Activated B cell treated with CpG ODN at 0.5 μM for 24 hours (primary cell): ENCODE measurements around the gene SPECC1L. TPM values are rescaled to one million over a fixed set of nuclear protein-coding genes. Genes with fewer than 3 reads are reported as not detected.

Experiments
- ATAC-seq: fragments of 200-7000 bp; cut with Tn5 transposase; one replicate; pipeline ENCODE4 v1.10.0; 2021; ENCODE audit warnings: low read depth, mild to moderate bottlenecking, moderate library complexity
- CTCF ChIA-PET: fragments of 350-600 bp; sonication (Branson Sonifier 250); formaldehyde crosslinking; loops from one replicate; lab custom pipeline; 2021; ENCODE audit warnings: antibody characterized with exemption; lab: Charles Lee
- POLR2A ChIA-PET: fragments of 350-600 bp; sonication (Branson Sonifier 250); formaldehyde crosslinking; loops from one replicate; lab custom pipeline; 2021; ENCODE audit warnings: antibody characterized with exemption; lab: Charles Lee
- DNase-seq: peaks from one replicate; pipeline ENCODE4 v3.0.0; 2022
- H3K27ac Mint-ChIP-seq: one replicate; pipeline ENCODE4 v1.8.0; 2020; ENCODE audit warnings: mixed read lengths
- H3K27me3 Mint-ChIP-seq: one replicate; pipeline ENCODE4 v1.8.0; 2021; ENCODE audit warnings: mixed read lengths
- H3K36me3 Mint-ChIP-seq: one replicate; pipeline ENCODE4 v1.8.0; 2021; ENCODE audit warnings: low read depth, mixed read lengths
- H3K4me1 Mint-ChIP-seq: one replicate; pipeline ENCODE4 v1.8.0; 2021; ENCODE audit warnings: mixed read lengths
- H3K4me3 Mint-ChIP-seq: one replicate; pipeline ENCODE4 v1.8.0; 2020; ENCODE audit warnings: mild to moderate bottlenecking, mixed read lengths
- H3K9me3 Mint-ChIP-seq: one replicate; pipeline ENCODE4 v1.8.0; 2020; ENCODE audit warnings: mixed read lengths
- CTCF ChIP-seq: fragments of 200-600 bp; IDR thresholded peaks from one replicate; pipeline ENCODE4 v1.8.0; 2022; ENCODE audit warnings: antibody characterized with exemption, mild to moderate bottlenecking
- intact Hi-C: fragments of 100-400 bp; cut with micrococcal nuclease; formaldehyde crosslinking; loops from one replicate; pipeline ENCODE4 v1.15.1; 2024
- total RNA-seq: library from RNA; stranded (reverse); gene quantifications from 2 replicates; pipeline ENCODE4 v1.2.3, GENCODE V29; 2022

The SPECC1L gene
- total RNA-seq, 1 donor from 2014 or later: 59.0 TPM

GRCh38 chr22:24460418-24461089 is 189.9 kb downstream of the SPECC1L start:
- ATAC-seq (no peak), DNase-seq (no peak)
- Mint-ChIP-seq H3K27me3 (no peaks in the 10 kb centered on the region), H3K4me1 (peaks cover 12% of the 10 kb centered on the region), H3K36me3 (no peaks in the 10 kb centered on the region), H3K9me3 (no peaks in the 10 kb centered on the region), H3K4me3 (no peak overlapping the region), H3K27ac (no peak overlapping the region)
- ChIA-PET CTCF (no interaction called here), POLR2A (no interaction called here)
- no peak for TF ChIP-seq CTCF
- intact Hi-C loops: no loop called here

- no peak for DNase-seq
- intact Hi-C loops: no loop called here
- ATAC-seq: peak; percentile 10
- Mint-ChIP-seq H3K27me3 (no peaks in the 10 kb centered on the region), H3K4me1 (peaks cover 20% of the 10 kb centered on the region), H3K36me3 (no peaks in the 10 kb centered on the region), H3K27ac (peak overlapping the region; percentile 81), H3K4me3 (no peak overlapping the region), H3K9me3 (no peaks in the 10 kb centered on the region)
- ChIA-PET CTCF (interaction anchor here (1.0 kb wide), 2 partner anchors 40 to 41 kb away, joined by 3 read pairs; no protein-coding TSS in a partner anchor), POLR2A (interaction anchor here (0.6 to 1.6 kb wide), 4 partner anchors 13 to 49 kb away, joined by 4 to 7 read pairs (median 5); no protein-coding TSS in a partner anchor)
- TF ChIP-seq CTCF: no peak
Measured at GRCh38 chr22:24463071-24463760, 192.6 kb downstream of the SPECC1L start.

DNA sequence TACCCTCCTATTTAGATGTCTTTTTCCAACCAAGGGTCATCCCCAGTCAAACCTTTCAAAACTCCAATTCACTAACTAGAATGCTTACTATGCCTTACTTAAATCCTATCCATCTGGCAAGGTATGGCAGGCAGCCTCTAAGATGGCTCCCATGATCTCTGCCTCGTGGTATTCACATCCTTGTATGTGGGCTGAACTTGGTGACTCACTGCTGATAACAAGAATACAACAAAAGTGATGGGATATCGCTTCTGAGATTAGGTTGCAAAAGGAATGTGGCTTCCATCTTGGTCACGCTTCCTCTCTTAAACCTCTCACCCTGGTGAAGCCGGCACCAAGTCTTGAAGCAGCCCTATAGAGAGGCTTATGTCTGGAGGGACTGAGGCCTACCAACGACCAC is 194.9 kb downstream of the SPECC1L start:
- no peak for DNase-seq
- H3K36me3 Mint-ChIP-seq: no peaks in the 10 kb centered on the region
- no peak overlapping the region for H3K27ac Mint-ChIP-seq
- intact Hi-C loops: no loop called here
- ChIA-PET POLR2A (no interaction called here), CTCF (no interaction called here)
- no peaks in the 10 kb centered on the region for H3K27me3 Mint-ChIP-seq
- H3K9me3 Mint-ChIP-seq: no peaks in the 10 kb centered on the region
- no peak for TF ChIP-seq CTCF
- H3K4me1 Mint-ChIP-seq: peaks cover 20% of the 10 kb centered on the region
- no peak for ATAC-seq
- H3K4me3 Mint-ChIP-seq: no peak overlapping the region

GRCh38 chr22:24465975-24466374 is 195.3 kb downstream of the SPECC1L start:
- Mint-ChIP-seq H3K4me3 (no peak overlapping the region), H3K36me3 (no peaks in the 10 kb centered on the region), H3K27me3 (no peaks in the 10 kb centered on the region), H3K27ac (no peak overlapping the region), H3K4me1 (peaks cover 20% of the 10 kb centered on the region), H3K9me3 (no peaks in the 10 kb centered on the region)
- CTCF ChIA-PET: no interaction called here
- no peak for TF ChIP-seq CTCF
- POLR2A ChIA-PET: no interaction called here
- intact Hi-C loops: no loop called here
- DNase-seq: no peak
- no peak for ATAC-seq

- Mint-ChIP-seq H3K36me3 (no peaks in the 10 kb centered on the region), H3K27me3 (no peaks in the 10 kb centered on the region), H3K4me1 (peaks cover 22% of the 10 kb centered on the region), H3K9me3 (no peaks in the 10 kb centered on the region), H3K27ac (no peak overlapping the region), H3K4me3 (no peak overlapping the region)
- TF ChIP-seq CTCF: no peak
- no peak for DNase-seq
- ATAC-seq: no peak
- ChIA-PET POLR2A (no interaction called here), CTCF (no interaction called here)
- intact Hi-C loops: no loop called here
Measured at GRCh38 chr22:24466716-24467328, 196.2 kb downstream of the SPECC1L start.
